GM12865 (cell line): ENCODE results near the gene AGAP2.

Experiments used
- DNase-seq: peaks from one replicate; pipeline ENCODE4 v3.0.0; 2010; ENCODE audit warnings: low read depth
- H3K4me3 ChIP-seq: 2 replicates; pipeline ENCODE4 v1.5.1; 2011; ENCODE audit warnings: mild to moderate bottlenecking, low read depth, low read length, control low read depth
- CTCF ChIP-seq: IDR thresholded peaks from 2 replicates; pipeline ENCODE4 v1.5.1; 2011; ENCODE audit warnings: low read length, control low read depth, low read depth, inconsistent platforms; ENCODE audit not compliant: insufficient read depth; ENCODE audit errors: missing control alignments

AGAP2 gene

GRCh38 chr12:57731411-57732080, 7.0 kb downstream of the AGAP2 start:
- no peak for DNase-seq
- H3K4me3 ChIP-seq, result no peak overlapping the region
- no peak for TF ChIP-seq CTCF

DNA sequence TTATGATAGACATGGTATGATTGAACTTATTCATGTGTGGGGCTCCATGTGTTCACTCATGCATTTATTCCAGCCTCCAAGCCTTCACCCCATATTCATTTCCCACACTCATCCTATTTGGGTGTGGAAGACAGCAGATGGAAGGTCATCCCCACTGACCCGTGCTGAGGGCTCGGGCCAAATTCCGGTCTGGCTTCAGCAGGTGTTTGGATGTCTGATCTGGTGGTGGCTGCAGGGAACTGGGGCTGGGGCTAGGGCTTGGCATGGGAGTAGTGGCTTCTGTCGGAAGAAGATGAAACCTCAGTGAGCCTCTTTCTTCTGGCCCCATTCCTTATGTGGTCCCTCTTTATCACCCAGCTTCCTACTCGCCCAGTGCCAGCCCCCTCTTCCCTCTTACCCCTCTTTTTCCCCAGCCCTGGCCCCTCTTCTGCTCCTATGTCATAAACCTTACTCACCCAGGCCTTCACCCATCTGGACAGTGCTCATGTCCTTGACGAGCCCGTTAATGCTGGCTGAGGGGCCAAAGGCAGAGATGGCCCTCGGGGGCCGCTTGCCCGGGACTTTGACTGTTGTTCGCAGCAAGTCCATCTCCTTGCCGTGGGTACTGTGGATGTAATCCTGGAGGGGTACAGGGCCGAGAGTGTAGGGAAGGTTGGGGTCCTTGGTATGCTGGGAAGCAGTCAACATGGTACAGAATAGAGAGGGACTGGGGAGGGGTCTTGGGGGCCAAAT, 8.0 kb downstream of the AGAP2 start:
- H3K4me3 ChIP-seq, result no peak overlapping the region
- DNase-seq, result no peak
- no peak for TF ChIP-seq CTCF

DNA sequence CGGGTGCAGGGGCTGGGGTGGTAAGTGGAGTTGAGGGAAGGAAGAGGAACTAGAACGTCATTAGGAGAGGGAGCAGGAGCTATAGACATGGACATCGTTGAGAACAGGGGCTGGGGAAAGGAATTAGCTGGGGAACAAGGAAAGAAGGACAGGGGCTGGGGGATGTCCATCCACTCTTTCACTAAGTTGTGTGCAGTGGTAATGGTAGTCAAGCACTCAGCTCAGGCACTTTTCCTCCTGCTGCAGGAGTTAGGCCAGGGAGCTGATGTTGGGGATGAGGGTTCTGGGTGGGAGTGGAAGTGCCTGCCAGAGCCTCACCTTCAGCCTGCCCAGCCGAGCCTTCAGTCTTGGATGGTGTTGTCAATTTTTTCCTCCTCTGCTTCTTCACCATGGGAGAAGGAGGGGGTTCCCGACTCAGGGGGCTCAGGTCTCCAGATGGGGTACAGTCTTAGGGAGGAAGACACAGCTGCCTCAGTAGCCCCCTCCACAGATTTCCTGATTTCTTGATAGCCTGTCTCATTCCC, 9.2 kb downstream of the AGAP2 start:
- no peak overlapping the region for H3K4me3 ChIP-seq
- TF ChIP-seq CTCF, result no peak
- DNase-seq, result no peak

DNA sequence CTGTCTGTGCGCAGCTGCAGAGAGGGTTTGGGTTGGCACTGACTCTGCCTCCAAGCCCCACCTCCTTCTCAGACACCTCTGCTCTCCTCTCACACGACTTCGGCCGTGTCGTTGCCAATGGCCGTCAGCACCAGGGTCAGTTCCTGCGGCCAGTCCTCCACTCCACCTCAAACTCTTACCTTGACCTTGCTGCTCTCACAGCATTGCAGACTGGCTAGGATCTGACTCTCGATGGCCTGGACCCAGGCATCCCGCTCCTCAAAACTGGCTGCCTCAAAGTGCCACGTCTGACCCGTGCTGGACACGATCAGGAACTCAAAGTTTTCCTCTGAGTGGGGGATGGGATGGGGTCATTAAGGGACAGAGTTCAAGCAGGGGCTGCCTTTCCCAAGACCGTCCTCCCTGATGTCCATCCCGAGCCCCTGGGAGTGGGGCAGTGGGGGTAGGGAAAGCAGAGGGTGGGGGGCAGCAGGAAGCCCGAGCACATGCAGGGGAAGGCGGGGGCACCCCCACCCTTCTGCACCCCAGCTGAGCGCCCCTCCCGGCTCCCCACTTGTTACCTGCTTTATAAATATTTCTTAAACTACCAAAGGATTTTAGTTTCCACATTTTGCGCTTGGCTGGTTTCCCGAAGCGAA, 10.7 kb downstream of the AGAP2 start:
- H3K4me3 ChIP-seq, result no peak overlapping the region
- no peak for TF ChIP-seq CTCF

DNA sequence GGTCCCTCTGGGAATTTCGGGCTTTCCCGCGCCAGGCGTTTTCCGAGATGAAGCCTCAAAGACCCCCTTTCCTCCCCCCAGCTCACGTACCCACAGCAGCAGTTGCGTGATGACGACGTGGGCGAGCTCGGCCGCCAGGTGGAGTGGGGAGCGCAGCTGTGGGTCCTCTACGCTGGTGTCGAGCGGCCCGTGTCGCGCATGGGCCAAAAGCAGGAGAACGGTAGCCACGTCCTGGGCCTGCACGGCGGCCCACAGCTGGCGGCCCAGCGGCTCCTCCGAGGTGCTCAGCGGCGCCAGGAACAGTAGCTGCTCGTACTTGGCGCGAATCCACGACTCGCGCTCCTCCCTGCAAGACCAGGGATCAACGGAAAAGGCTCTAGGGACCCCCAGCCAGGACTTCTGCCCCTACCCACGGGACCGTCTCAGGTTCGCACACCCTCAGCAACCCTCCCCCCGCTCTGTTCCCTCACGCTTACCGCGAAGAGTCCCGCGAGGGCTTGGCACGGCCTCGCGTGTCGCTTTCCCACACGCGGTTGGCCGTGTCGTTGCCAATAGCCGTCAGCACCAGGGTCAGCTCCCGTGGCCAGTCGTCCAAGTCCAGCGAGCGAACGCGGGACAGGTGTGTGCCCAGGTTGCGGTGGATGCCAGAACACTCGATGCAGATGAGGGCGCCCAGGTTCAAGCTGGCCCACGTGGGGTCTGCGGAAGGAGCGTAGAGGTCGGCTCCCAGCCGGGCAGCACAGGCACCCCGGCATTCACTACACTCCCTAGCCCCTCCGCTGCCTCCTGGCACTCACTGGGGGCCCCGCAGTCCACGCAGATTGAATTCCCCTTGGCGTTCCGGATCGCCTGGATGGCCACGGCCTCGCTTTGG, 11.4 kb downstream of the AGAP2 start:
- TF ChIP-seq CTCF, result no peak
- no peak overlapping the region for H3K4me3 ChIP-seq
- DNase-seq, result no peak

More for the DNA sequence above, 10.7 kb downstream of the AGAP2 start:
- DNase-seq, result no peak

DNA sequence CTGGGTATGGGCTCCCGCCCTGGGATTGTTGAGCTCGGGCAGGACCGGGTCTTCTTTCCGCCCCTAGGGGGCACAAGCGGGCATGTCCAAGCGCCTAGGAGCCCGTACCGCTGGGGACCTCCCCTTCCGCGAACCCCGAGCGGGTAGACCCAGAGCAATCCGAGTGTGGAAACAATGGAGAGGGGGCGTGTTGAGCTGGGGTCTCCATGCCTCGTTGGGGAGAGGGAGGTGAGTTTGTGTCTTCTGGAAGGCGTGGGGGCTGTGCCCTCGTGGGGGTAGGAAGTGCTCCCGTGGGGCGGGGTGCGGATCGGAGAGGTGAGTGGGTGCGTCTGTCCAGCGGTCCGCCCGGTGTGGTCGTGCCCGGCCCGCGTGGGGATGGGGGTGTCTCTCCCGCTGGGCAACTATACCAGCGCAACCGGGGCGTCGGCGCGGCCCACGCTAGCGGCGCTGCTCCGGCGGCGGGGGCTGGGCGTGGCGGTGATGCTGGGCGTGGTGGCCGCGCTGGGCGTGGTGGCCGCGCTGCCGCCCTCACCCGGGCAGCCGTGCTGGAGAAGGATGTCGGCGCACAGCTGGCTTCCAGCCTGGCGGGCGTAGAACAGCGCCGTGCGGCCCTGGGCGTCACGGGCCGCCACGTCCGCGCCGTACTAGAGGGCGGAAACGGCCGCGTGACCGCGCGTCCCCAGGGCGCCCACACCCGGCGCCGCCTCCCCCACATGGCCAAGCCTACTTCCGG, 12.2 kb downstream of the AGAP2 start:
- no peak overlapping the region for H3K4me3 ChIP-seq
- DNase-seq, result no peak
- TF ChIP-seq CTCF, result no peak
